C4-2B (cell line): ENCODE results near the gene CCDC138.

Experiments used
- ZFX ChIP-seq: fragments of 450-650 bp; IDR thresholded peaks from 2 replicates; pipeline ENCODE4 v1.6.1; 2017
- TF ChIP-seq, protein P1 (sequence below): fragments of 450-650 bp; conservative IDR thresholded peaks from 2 replicates; pipeline ENCODE4 v1.5.1; 2017; ENCODE audit warnings: mild to moderate bottlenecking

DNA sequence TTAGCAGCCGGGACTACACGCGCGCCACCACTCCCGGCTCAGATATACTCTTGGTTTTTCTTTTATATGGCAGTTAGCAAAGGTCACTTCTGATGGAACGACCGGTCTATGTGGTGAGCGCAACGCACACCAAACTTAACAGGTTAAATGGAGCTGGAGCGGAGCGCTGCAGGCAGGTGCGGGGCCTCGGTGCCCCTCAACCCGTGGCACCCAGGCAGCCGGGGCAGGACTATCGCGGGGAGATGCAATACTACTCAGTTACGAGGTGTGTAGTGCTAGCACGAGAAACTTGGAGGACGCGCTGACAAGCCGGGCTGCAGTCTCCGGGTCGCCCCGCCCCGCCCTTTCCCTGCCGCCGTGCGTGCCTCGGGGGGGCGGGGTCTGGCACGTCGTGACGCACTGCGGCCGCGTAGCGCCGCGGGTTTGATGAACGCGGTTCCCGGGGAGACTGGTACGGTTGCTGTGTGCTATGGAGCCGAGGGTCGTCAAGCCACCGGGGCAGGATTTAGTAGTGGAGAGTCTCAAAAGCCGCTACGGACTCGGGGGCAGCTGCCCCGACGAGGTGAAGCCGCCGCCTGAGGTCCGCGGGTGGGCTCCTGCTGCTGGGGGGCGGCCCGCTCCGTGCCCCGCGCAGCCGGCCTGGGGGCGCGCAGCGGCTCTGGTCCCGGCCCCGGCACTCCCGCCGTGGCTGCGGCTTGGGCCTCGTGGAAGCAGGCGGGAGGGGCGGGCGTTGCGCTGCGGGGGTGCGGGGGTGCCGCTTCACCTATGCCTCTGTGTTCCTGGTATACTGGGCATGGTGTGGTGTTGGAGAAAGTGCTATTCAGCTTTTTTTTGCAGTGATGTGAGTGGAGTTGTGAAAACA lies at the start of gene CCDC138:
- TF ChIP-seq, protein P1, sequence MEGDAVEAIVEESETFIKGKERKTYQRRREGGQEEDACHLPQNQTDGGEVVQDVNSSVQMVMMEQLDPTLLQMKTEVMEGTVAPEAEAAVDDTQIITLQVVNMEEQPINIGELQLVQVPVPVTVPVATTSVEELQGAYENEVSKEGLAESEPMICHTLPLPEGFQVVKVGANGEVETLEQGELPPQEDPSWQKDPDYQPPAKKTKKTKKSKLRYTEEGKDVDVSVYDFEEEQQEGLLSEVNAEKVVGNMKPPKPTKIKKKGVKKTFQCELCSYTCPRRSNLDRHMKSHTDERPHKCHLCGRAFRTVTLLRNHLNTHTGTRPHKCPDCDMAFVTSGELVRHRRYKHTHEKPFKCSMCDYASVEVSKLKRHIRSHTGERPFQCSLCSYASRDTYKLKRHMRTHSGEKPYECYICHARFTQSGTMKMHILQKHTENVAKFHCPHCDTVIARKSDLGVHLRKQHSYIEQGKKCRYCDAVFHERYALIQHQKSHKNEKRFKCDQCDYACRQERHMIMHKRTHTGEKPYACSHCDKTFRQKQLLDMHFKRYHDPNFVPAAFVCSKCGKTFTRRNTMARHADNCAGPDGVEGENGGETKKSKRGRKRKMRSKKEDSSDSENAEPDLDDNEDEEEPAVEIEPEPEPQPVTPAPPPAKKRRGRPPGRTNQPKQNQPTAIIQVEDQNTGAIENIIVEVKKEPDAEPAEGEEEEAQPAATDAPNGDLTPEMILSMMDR, result no peak
- TF ChIP-seq ZFX, result 0 out of 2 replicates have a peak, but pooled peaks have one; percentile 38
